GM19395 (cell line): ENCODE data around the gene SGMS1.
"Not testable (repeated sequence)": the region's sequence is repeated elsewhere in the genome, so short reads cannot be mapped to it uniquely, and the experiment has no call there.

Experiments used
- ATAC-seq: cut with Tn5 transposase; IDR thresholded peaks from one replicate; pipeline ENCODE4 v1.9.1; 2021; ENCODE audit warnings: mild to moderate bottlenecking, moderate library complexity; ENCODE audit not compliant: unreplicated experiment

SGMS1 gene

DNA sequence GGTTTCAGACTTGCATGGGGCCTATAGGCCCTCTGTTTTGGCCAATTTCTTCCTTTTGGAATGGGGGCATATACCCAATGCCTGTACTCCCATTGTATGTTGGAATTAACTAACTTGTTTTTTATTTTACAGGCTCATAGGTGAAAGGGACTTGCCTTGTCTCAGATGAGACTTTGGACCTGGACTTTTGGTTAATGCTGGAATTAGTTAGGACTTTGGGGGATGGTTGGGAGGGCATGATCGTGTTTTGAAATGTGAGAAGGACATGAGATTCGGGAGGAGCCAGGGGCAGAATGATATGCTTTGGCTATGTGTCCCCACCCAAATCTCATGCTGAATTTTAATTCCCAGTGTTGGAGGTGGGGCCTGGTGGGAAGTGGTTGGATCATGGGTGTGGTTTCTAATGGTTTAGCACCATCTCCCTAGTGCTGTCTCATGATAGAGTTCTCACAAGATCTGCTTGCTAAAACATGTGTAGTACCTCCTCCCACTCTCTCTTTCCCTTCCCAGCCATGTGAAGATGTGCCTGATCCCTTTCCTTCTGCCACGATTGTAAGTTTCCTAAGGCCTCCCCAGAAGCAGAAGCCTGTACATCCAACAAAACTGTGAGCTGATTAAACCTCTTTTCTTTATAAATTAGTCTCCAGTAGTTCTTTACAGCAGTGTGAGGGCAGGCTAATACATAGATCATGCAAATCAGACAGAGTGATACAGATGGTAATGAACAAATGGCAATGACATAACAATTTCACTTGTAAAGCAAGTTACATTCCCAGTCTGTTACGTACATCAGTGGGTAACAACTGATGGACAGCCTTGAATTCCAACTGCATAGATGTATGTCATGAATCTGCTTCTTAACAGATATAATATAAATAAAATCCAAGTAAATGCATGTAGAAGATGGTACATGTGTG lies 146.2 kb downstream of the SGMS1 start:
- ATAC-seq: no peak

DNA sequence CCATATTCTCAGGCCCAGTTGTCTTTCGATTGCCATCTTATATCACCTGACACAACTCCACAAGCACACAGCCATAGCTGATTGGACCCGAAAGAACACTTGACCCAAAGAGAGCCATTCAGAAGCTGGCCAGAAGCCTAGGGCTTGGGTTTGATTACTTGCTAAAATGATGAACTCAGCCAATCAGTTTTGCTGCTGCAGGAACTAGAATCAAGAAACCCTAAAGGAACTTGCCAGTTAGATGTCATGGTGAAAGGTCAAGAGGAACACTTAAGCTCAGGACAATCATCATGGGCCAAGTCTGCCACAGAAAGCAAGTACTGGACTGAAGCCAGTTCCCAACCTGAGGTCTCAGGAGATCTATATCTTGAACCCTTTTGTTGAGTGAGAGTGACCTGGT lies 150.0 kb downstream of the SGMS1 start:
- no peak for ATAC-seq

DNA sequence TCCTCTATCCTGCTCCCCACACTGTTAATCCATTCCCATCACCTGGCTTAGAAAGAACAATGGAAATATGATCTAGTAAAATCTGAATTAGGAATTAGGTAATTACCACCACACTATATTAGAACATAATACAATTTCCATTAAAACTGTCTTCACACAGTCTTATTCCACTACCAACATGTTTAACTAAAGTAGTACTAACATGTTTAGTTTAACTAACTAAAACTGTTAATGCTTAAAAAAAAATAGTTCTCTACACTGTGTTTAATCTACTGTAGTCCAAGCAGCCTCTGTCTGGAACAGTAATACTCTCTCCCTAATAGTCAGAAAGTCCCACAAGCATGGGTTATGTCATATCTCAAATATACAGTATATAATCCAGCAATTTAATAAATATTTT lies 150.8 kb downstream of the SGMS1 start:
- no peak for ATAC-seq

DNA sequence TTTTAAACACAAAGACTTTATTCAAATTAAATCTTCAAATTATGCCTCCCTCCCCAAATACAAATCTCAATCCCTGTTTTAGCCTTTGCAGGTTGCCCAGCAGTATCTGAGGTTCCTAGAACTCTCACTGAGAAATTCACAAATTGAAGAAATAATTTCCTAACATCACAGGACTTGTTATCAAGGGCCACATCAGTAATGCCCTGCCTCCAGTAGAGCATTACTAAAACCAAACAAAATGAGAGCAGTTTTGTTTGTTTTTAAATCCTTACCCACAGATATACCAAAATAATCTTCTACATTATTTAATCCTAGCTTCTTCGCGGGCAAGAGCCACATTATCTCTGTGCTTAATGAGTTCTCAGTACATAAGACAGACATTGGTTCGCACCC lies 152.2 kb downstream of the SGMS1 start:
- ATAC-seq: no peak

DNA sequence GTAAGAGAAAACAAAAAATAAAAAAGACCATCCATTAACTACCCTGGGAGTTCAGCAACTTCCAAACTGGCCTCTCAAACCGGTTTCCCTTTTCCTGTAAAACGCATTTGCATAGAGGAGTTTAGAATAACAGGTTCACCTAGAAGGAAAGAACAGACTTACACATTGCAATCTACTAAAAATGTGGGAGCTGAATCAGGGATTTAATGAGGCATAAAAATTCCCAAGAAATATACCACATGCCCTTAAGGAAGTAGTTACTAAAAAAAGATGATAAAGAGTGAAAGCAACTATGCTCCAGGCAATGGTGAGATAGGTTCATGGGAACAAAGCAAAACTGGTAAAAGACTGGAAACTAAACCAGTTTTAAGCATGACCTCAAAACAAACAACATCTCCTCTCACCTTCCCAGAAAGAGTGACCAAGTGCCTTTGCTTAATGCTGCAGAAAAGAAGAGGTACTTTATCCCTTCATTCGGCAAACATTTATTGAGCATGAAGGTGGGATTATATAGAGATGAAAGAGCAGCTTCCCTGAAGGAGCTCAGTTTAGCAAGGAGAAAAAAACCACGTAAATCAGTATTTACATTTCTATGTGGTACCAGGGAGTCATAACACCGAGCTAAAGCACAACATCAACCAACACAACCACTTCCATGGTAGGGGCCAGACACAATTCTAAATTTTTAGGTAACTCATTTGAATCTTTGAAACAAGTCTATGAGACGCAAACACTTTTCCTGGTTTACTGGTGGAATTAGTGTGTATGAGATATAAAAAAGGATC lies 152.8 kb downstream of the SGMS1 start:
- peak; percentile 11 for ATAC-seq

DNA sequence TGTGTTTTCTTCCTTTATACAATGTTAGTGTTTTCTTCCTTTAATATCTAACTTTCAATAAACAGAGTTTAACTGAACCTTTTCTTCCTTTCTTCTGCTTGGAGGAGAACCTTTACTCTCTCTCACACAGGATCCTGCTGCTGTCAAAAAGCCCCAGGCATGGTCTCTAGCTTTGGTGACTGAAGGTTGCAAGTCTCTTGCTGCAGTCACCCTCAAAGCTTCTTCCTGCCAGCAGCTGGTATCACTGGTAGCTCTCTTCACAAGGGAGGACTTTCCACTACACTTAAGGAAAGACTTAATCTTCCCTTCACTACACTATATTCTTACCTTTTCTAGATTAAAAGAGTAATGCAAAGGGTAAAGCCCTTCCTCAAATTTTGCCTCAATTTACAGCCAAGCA lies 153.4 kb downstream of the SGMS1 start:
- ATAC-seq: peak; percentile 63

DNA sequence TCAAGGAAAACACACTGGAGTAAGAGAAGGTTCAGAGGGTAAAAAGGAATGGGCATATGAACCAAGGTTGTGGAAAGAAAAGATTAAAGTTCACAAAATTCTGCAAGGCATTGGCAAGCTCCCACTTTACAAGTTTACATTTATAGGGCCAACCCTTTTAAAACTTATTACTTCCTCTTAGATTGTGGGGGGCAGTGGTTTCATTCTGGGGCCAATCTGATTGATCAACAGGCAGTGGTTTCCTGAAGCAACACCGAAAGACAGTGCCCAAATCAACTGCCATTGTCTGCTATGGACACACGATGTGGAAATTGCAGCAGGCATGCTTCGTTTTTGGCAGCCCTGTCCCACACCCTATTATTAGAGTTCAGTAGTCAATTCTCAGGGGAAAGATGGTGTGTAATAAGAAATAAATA lies 154.0 kb downstream of the SGMS1 start:
- ATAC-seq: peak; percentile 24

DNA sequence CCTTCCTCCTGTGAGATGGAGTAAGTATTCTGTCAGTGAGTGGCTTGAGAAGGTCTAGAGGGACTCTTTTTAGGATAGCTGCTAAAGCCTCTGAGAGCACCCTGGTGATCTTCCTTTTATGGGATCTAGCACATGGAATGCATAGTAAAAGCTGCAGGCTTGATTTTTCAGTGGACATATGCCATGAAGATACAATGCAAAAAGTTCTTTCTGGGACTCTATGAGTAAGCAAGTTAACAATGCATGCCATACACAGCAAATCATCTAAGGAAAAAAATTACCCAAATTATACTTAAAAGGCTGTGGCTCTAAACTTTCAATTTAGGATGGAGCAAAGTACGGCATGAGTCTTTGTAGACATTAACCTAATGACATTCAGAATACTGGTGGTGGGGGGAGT lies 154.5 kb downstream of the SGMS1 start:
- no peak for ATAC-seq

DNA sequence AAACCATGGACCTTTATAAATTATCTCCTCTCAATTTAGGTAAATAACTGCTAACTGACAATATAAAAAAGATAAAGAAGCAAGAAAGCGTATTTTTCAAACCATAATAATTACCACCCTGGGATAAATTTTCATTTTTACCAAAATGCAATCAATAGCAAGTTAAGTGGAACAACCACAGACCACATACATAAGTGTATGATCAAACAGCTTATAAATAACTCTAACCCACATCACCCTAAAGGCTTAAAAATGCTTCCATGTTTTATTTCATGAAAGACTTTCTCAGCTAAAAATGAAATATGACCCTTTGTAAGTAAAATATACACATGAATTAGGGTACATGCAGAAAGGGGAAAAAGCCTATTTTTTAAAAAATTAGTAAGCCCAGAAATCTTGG lies 156.5 kb downstream of the SGMS1 start:
- ATAC-seq: no peak

DNA sequence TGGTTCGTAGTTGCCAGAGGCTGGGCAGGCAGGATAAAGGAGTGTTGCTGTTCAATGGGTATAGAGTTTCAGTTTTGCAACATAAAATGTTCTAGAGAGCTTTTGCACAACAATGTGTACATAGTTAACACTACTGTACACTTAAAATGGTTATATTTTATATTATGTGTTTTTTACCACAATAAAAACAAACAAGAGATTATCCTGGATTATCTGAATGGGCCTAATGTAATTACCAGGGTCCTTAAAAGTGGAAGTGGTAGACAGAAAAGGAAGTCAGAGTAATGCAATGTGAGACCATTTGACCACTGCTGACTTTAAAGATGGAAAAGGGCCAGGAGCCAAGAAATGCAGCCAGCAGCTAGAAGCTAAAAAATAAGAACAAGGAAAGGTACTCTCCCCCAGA lies 159.7 kb downstream of the SGMS1 start:
- ATAC-seq: no peak

DNA sequence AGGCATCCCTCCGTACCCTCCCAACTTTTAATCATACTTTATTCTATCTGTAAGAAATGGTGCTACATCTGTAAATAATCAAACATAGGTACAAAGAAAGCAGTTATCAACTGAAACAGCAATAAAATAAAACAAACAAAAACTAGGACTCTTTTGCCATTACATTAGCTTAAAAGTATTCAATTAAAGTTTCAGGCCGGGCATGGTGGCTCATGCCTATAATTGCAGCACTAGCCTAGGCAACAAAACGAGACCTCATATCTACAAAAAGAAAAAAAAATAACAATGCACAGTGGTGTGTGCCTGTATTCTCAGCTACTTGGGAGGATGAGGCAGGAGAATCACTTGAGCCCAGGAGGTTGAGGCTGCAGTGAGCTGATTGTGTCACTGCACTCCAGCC lies 161.9 kb downstream of the SGMS1 start:
- ATAC-seq: no peak

DNA sequence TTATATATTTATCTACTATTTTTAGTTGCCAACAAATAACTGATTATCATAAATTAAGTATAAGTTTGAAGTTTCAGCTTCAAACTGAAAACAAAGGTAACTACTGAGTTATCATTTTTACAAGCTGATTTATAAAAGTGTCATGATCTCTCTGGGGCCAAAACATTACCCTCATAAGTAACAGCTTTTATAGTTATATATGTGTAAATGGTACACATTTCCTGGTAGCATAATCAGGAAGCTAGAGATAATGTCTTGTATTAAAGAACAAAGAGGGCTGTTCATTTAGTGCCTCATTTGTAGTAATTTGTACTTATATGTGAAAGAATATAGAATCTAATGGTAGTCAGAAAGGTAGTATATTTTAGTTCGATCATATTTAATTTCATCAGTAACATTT lies 162.6 kb downstream of the SGMS1 start:
- no peak for ATAC-seq

DNA sequence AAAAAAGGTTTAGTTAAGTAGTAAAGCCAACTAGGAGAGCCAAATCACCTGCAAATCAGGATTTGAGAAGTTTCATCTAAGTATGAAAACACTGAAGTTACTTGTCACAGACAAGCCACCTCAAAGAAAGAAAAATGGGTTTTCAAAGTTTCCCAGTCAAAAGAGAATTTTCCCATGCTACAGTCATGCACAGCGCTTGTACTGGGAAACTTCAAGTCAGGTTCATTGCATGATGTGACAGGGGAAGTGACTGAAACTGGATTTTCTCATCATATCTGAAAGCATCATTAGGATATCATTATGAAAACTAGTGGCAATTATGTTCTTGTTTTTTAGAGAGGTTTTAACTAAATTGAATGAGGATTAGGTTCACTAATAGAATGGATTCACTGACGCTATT lies 167.0 kb downstream of the SGMS1 start:
- ATAC-seq: no peak

DNA sequence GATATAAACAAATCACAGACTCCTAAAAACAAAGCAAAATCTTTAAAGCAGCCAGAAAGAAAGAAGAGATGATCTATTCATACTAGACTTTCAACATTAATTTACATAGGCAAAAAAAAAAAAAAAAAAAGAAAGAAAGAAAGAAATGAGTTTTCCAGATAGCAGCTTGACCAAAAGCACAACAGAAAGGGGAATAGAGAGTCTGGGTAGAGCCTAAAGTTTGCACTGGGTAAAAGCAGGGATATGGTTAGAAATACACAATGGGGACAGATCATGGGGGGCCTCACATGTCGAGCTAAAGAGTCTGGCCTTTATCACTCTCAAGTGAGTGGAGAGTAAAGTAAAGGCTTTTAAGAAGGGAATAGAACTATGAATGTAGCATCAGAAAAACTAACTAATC lies 169.8 kb downstream of the SGMS1 start:
- ATAC-seq: no peak

DNA sequence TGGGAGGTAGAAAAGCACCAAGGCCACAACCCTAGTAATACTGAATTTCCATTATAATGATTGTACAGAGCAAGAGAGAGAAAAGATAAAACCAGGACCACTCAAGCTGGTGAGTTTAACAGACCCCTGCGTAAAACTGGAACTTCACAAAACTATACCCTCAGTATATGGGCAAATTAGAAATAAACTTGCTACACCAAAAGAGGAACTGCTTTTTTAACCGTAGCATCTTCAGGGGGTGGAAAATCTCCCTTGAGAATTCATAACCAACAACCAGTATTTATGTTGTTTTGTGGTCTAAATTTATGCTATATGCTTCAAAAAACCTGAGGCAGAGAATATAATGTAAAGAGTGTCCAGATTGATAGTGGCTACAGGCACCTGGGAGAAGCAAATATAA lies 171.2 kb downstream of the SGMS1 start:
- ATAC-seq: peak; percentile 40

DNA sequence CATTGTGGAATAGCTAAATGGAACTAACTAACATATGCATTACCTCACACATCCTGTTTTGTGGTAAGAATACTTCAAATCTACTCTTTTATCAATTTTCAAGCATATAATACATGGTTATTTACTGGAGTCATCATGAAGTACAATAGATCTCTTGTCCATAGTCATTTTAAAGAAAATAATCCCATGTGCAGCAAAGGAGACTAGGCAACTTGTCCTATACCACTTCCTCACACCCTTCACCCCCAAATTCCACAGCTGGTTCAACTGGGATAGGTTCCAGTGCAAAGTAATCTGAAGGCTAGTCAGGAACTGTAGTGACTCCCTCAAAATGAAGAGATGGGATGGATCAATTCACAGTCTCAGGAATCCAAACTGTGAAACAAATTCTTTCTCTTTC lies 176.1 kb downstream of the SGMS1 start:
- no peak for ATAC-seq

DNA sequence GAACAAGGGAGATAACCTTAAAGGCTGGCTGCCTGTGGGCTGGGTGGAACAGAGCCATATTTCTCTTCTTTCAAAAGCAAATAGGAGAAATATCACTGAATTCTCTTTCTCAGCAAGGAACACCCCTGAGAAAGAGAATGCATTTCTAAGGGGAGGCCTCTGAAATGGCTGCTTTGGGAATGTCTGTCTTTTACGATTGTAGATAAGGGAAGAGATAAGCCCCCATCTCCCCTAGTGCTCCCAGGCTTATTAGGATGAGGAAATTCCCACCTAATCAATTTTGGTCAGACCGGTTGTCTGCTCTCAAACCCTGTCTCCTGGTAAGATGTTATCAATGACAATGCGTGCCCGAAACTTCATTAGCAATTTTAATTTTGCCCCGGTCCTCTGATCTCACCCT lies 178.0 kb downstream of the SGMS1 start:
- ATAC-seq: not testable (repeated sequence)

DNA sequence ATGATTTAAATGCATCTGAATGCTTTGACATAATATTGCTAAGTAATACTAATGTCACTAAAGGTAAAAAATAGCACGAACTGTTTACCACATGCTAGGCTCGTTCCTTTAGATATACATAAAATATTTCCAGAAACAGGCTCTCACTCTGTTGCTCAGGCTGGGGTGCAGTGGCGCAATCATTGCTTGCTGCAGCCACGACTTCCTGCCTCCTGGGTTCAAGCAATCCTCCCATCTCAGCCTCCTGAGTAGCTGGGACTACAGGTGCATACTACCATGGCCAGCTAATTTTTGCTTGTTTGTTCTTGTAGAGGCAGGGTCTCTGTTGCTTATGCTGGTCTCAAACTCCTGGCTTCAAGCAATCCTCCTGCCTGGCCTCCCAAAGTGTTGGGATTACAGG lies 183.3 kb downstream of the SGMS1 start:
- no peak for ATAC-seq

DNA sequence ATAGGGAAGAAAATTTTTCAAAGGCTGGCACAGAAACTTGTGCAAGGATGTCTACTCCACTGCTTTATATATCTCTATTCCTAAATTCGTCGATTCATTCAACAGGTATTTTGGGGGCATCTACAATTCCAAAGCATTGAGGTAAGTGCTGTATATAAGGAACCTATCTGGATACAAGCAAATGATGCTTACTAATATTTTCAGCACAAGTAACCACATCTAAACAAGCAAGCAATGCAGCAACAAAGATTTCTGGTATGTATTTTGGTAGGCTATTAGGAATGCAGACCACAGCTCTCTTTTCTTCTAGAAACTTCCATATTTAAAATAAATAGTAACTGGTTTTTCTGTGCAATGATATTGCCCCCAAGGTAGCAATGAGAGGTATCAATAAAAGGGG lies 183.9 kb downstream of the SGMS1 start:
- ATAC-seq: no peak

DNA sequence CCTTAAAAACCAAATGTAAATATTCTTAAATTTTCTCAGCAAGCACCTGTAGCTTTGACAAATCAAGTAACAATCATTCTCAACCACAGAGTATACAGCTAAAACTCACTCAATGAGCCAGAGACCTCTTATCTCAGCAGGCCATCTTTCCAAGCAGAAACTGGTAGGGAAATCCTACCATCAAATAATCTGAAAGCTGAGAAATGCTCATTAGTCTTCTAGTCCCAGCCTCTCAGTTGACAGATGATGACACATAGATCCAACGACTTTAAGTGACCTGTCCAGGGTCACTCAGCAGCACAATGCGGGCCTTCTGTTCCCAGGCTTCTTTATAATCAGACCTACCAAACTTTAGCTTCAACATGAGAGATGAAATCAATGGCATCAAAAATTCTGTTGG lies 184.6 kb downstream of the SGMS1 start:
- ATAC-seq: no peak

DNA sequence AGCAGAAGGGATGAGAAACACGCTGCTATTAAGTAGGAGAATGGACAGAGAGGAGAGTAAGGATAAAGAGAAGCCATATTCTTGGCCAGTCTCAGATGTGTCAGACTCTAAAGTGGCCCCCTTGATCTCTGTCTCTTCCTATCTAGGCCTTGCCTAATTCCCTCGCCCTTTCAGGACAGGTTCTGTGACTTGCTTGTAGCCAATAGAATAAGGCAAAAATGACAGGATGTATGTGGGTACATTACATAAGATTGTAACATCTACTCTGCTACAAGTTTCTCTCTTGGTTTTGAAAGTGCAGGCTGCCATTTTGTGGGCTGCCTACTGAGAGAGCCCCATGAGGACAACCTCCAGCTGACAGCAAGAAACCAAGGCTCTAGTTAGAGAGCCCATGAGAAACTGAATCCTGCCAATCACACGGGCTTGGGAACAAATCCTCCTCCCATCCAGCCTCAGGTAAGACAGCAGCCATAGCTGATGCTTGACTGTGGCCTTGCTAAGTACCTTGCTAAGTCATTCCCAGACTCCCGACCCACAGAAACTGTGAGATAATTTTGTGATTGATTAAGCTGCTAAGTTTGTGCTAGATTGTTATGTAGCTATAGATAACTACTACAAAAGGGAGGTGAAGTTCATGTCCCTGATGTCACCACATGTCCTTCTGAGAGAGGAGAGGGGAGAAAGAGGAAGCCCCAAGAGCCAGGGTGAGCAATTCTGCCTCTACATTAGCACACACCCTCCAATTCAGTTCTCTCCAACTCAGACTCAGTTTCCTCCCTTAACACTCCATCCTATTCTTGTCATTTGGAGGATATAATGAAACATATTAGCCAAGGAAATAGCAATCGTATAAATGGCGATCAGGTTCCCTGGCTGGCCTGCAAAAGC lies 185.5 kb downstream of the SGMS1 start:
- ATAC-seq: no peak
